GM12891 (cell line): ENCODE data around the gene MYH9.

Source experiments
- PAX5 ChIP-seq: IDR thresholded peaks from 2 replicates; pipeline ENCODE4 v1.6.1; 2011; ENCODE audit warnings: low read length, moderate library complexity, mild to moderate bottlenecking; ENCODE audit not compliant: insufficient read depth, severe bottlenecking
- POLR2A ChIP-seq: IDR thresholded peaks from 2 replicates; pipeline ENCODE4 v1.6.1; 2011; ENCODE audit warnings: low read depth, low read length, control low read depth
- POLR2AphosphoS5 ChIP-seq: IDR thresholded peaks from 2 replicates; pipeline ENCODE4 v1.6.1; 2011; ENCODE audit warnings: low read depth, low read length, control low read depth
- POU2F2 ChIP-seq: IDR thresholded peaks from 2 replicates; pipeline ENCODE4 v1.6.1; 2011; ENCODE audit warnings: low read depth, mild to moderate bottlenecking, control low read depth, low read length, moderate library complexity
- SPI1 ChIP-seq: IDR thresholded peaks from 2 replicates; pipeline ENCODE4 v1.6.1; 2011; ENCODE audit warnings: low read depth, low read length, control low read depth
- TAF1 ChIP-seq: IDR thresholded peaks from 2 replicates; pipeline ENCODE4 v1.6.1; 2011; ENCODE audit warnings: low read depth, low read length, control low read depth

DNA sequence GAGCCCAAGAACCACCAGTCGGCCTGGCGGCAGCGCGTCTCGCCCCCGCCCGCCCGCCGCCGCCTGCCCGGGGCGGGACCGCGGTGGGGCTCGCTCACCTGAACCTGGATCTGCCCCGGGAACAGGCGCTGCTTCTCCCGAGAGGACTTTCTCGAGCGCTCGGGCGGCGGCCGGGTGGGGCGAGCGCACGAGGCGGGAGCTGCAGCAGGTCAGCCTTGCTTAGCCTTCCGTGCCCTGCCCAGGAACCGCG is 133 bp downstream of the MYH9 start:
- no peak for TF ChIP-seq PAX5
- peak; percentile 88 for TF ChIP-seq POLR2AphosphoS5
- TF ChIP-seq TAF1 = peak; percentile 76; the same call in 1 of the 2 replicates
- peak; percentile 78 for TF ChIP-seq POLR2A
- no peak for TF ChIP-seq POU2F2
- TF ChIP-seq SPI1 = no peak
